Measurements from ENCODE around the gene TRIP6. TPM values are rescaled to one million over a fixed set of nuclear protein-coding genes. Genes with fewer than 3 reads are reported as not detected.

Gene TRIP6
- polyA plus RNA-seq, 4 donors, result 3.4 to 35.7 (median 16.7) TPM

DNA sequence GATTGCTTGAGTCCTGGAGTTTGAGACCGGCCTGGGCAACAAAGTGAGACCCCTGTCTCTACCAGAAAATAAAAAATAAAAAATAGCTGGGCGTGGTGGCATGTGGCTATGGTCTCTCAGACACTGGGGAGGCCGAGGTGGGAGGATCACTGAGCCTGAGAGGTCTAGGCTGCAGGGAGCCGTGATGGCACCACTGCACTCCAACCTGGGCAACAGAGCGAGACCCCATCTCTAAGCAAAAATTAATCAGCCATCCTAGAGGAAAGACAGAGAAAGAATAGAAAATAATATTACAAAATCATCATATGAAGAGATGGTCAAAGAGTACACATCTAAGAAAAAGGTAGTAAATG is 34.9 kb upstream of the TRIP6 start:
- Histone ChIP-seq H3K9me3 (ENCODE audit: control insufficient read depth in 2 of 2, insufficient read depth in 1 of 2, low read depth in 1 of 2, low read length in 1 of 2) (peaks cover 0 to 5% of the 10 kb centered on the region in 2 donors), H3K4me3 (ENCODE audit: low read depth in 1 of 3, low read length in 3 of 3) (no peak overlapping the region), H3K27ac (ENCODE audit: low read depth in 1 of 3, low read length in 2 of 3) (peak overlapping the region in 2 of 3 donors; percentile 20 to 44), H3K27me3 (ENCODE audit: control insufficient read depth in 3 of 3, insufficient read depth in 3 of 3, low read length in 3 of 3) (no peaks in the 10 kb centered on the region), H3K36me3 (ENCODE audit: control insufficient read depth in 3 of 3, insufficient read depth in 2 of 3, low read depth in 1 of 3, low read length in 3 of 3) (peaks cover 0 to 3% (median 0%) of the 10 kb centered on the region in 3 donors), H3K4me1 (ENCODE audit: control insufficient read depth in 3 of 3, insufficient read depth in 2 of 3, low read depth in 1 of 3, low read length in 2 of 3) (peaks cover 0 to 23% (median 0%) of the 10 kb centered on the region in 3 donors)
- FAIRE-seq, result no peak
- DNase-seq, result no peak
- 60 to 72% (median 62%) methylated on average over 5 of the region's 5 CpGs for WGBS, 3 donors

DNA sequence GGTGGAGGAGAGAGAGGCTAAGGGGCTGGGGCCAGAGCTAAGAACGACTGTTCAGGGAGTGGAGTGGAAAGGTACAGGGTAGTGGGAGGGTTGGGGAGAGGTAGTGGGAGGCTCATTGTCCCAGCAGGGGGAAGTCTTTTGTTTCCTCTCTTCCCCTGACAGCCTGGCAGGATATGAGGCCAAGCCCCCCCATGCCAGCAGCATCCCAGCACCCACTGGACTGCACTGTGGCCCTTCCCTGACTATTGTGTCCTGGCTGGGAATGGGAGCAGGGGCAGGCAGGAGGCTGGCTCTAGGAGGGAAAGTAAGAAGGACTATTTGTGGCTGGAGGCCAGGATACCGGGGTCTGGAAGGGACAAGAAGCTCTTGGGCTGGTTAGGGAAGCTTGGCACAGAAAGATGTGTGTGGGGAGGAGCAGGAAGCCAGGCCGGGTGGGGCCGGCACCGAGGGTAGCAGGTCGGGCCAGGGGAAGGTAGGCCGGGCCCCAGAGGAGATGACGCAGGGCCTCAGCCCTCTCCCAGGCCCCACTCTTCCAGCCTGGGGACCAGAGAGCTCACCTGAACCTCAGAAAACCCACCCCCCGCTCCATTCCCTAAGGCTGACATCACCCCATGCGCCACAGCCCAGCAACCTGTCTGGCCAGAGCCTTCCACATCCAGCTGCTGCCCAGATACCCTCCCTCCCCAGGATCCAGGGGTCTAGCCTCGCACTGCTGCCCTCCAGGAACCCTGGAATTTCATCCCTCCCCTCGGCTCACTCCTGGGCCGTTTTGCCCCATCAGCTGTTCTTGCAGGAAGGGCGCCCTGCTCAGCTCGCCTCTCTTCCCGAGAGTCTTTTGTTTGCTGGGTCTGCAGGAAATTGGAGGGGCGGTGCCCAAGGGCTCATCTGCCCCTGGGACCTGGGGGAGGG is 31.0 kb upstream of the TRIP6 start:
- H3K27me3 ChIP-seq (ENCODE audit: control insufficient read depth in 3 of 3, insufficient read depth in 3 of 3, low read length in 3 of 3), result no peaks in the 10 kb centered on the region
- FAIRE-seq, result no peak
- WGBS, 3 donors, result 9 to 40% (median 32%) methylated on average over 12 to 17 of the region's 17 CpGs
- peak; percentile 33 to 90 for DNase-seq
- peaks cover 0 to 3% (median 0%) of the 10 kb centered on the region in 3 donors for H3K36me3 ChIP-seq (ENCODE audit: control insufficient read depth in 3 of 3, insufficient read depth in 2 of 3, low read depth in 1 of 3, low read length in 3 of 3)
- H3K4me1 ChIP-seq (ENCODE audit: control insufficient read depth in 3 of 3, insufficient read depth in 2 of 3, low read depth in 1 of 3, low read length in 2 of 3), result peaks cover 0 to 22% (median 0%) of the 10 kb centered on the region in 3 donors
- peak overlapping the region; percentile 64 to 95 (median 91) for H3K27ac ChIP-seq (ENCODE audit: low read depth in 1 of 3, low read length in 2 of 3)
- H3K9me3 ChIP-seq (ENCODE audit: control insufficient read depth in 2 of 2, insufficient read depth in 1 of 2, low read depth in 1 of 2, low read length in 1 of 2), result peaks cover 0 to 5% of the 10 kb centered on the region in 2 donors
- peak overlapping the region in 2 of 3 donors; percentile 15 to 36 for H3K4me3 ChIP-seq (ENCODE audit: low read depth in 1 of 3, low read length in 3 of 3)

DNA sequence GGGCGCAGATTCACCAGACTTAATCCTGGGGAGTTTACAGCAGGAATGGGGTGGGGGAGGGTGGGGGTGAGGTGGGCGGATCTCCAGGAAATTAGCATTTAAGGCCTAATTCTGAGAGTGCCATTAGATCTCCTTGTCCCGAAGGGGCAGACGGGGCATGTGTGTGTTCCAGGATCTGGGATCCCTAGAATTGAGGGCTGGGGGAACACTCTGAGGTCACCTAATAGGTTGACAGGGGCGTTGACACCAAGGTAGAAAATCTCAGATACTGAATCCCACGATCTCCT is 30.4 kb upstream of the TRIP6 start:
- FAIRE-seq (no peak), DNase-seq (no peak)
- H3K4me1 ChIP-seq (ENCODE audit: control insufficient read depth in 3 of 3, insufficient read depth in 2 of 3, low read depth in 1 of 3, low read length in 2 of 3), result peaks cover 0 to 19% (median 0%) of the 10 kb centered on the region in 3 donors
- peaks cover 0 to 5% of the 10 kb centered on the region in 2 donors for H3K9me3 ChIP-seq (ENCODE audit: control insufficient read depth in 2 of 2, insufficient read depth in 1 of 2, low read depth in 1 of 2, low read length in 1 of 2)
- 28 to 43% (median 29%) methylated on average over 6 of the region's 6 CpGs for WGBS, 3 donors
- H3K27ac ChIP-seq (ENCODE audit: low read depth in 1 of 3, low read length in 2 of 3), result peak overlapping the region in 2 of 3 donors; percentile 91 to 95
- no peaks in the 10 kb centered on the region for H3K27me3 ChIP-seq (ENCODE audit: control insufficient read depth in 3 of 3, insufficient read depth in 3 of 3, low read length in 3 of 3)
- peaks cover 0 to 3% (median 0%) of the 10 kb centered on the region in 3 donors for H3K36me3 ChIP-seq (ENCODE audit: control insufficient read depth in 3 of 3, insufficient read depth in 2 of 3, low read depth in 1 of 3, low read length in 3 of 3)
- H3K4me3 ChIP-seq (ENCODE audit: low read depth in 1 of 3, low read length in 3 of 3), result peak overlapping the region in 2 of 3 donors; percentile 36 to 50

DNA sequence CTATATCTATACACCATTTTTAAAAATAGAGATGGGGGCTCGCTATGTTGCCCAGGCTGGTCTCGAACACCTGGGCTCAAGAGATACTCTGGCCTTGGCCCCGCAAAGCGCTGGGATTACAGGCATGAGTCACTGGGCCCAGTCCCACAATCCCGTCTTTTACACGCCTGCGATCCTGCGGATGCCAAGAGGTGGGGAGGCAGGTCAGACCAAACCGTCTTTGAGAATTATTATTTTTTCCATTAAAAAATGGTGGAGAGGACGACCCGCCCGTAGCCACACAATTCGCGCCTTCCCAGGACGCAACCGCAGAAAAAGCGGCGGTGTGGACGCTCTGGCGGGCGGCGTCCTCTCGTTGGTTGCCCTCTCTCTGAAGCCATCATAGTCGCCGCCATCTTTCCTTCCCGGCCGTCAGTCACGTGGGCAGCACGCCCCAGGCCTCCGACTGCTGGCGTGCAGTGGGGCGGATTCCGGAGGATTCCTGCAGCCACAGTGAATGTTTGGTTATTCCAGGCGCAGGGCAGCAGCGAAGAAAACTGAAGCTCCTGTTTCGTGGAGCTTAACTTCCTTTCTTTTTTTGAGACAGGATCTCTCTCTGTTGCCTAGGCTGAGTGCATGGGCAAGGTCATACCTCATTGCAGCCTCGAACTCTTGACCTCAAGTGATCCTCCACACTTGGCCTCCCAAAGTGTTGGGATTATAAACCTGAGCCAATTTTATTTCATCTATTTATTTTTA is 29.9 kb upstream of the TRIP6 start:
- 2 to 4% (median 3%) methylated on average over 37 of the region's 37 CpGs for WGBS, 3 donors
- Histone ChIP-seq H3K4me3 (ENCODE audit: low read depth in 1 of 3, low read length in 3 of 3) (peak overlapping the region in 2 of 3 donors; percentile 36 to 50), H3K9me3 (ENCODE audit: control insufficient read depth in 2 of 2, insufficient read depth in 1 of 2, low read depth in 1 of 2, low read length in 1 of 2) (peaks cover 0 to under 1% of the 10 kb centered on the region in 2 donors), H3K4me1 (ENCODE audit: control insufficient read depth in 3 of 3, insufficient read depth in 2 of 3, low read depth in 1 of 3, low read length in 2 of 3) (peaks cover 0 to 19% (median 0%) of the 10 kb centered on the region in 3 donors), H3K27me3 (ENCODE audit: control insufficient read depth in 3 of 3, insufficient read depth in 3 of 3, low read length in 3 of 3) (no peaks in the 10 kb centered on the region), H3K36me3 (ENCODE audit: control insufficient read depth in 3 of 3, insufficient read depth in 2 of 3, low read depth in 1 of 3, low read length in 3 of 3) (peaks cover 0 to 3% (median 0%) of the 10 kb centered on the region in 3 donors), H3K27ac (ENCODE audit: low read depth in 1 of 3, low read length in 2 of 3) (peak overlapping the region; percentile 52 to 95 (median 89))
- no peak for FAIRE-seq
- peak; percentile 89 to 96 for DNase-seq

DNA sequence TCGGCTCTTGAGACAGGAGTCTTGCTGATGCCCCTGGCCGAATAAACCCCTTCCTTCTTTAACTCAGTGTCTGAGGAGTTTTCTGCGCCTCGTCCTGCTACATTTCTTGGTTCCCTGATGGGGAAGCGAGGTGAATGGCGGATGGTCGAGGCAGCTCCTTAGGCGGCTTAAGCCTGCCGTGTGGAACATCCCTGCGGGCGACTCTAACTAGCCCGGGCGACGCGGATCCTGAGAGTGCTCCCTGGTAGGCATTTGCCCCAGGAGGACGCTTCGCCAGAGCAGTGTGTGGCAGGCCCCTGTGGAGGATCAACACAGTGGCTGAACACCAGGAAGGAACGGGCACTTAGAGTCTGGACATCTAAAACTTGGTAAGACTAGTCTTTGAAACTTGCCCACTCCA is 27.8 kb upstream of the TRIP6 start:
- Histone ChIP-seq H3K4me1 (ENCODE audit: control insufficient read depth in 3 of 3, insufficient read depth in 2 of 3, low read depth in 1 of 3, low read length in 2 of 3) (peaks cover 0 to 19% (median 0%) of the 10 kb centered on the region in 3 donors), H3K9me3 (ENCODE audit: control insufficient read depth in 2 of 2, insufficient read depth in 1 of 2, low read depth in 1 of 2, low read length in 1 of 2) (no peaks in the 10 kb centered on the region), H3K36me3 (ENCODE audit: control insufficient read depth in 3 of 3, insufficient read depth in 2 of 3, low read depth in 1 of 3, low read length in 3 of 3) (no peaks in the 10 kb centered on the region), H3K27ac (ENCODE audit: low read depth in 1 of 3, low read length in 2 of 3) (no peak overlapping the region), H3K27me3 (ENCODE audit: control insufficient read depth in 3 of 3, insufficient read depth in 3 of 3, low read length in 3 of 3) (no peaks in the 10 kb centered on the region), H3K4me3 (ENCODE audit: low read depth in 1 of 3, low read length in 3 of 3) (no peak overlapping the region)
- DNase-seq (no peak), FAIRE-seq (no peak)
- WGBS, 3 donors, result 96 to 97% (median 96%) methylated on average over 18 of the region's 18 CpGs

DNA sequence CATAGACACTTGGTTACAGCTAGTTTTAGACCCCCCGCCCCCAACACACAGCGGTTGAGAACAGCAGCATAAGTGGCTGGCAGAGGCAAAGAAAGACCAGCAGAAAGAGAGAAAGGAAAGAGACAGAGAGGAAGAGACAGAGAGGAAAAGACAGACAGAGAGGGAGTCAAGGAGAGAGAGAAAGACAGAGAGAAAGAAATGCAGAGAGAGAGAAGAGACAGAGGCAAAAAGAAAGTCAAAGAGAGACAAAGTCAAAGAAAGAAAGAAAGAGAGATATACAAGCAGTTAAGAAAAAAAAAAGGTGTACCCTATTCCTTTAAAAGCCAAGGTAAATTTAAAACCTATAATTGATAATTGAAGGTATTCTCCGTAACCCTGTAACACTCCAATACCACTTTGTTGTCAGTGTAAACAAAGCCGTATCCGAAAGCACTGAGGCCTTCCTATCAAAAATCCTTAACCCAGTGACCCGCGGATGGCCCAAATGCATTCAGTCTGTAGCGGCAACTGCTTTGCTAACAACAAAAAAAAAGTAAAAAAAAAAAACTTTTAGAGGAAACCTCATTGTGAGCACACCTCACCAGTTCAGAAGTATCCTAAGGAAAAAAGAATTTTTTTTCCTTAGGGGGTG is 26.6 kb upstream of the TRIP6 start:
- Histone ChIP-seq H3K9me3 (ENCODE audit: control insufficient read depth in 2 of 2, insufficient read depth in 1 of 2, low read depth in 1 of 2, low read length in 1 of 2) (no peaks in the 10 kb centered on the region), H3K4me1 (ENCODE audit: control insufficient read depth in 3 of 3, insufficient read depth in 2 of 3, low read depth in 1 of 3, low read length in 2 of 3) (peaks cover 0 to 19% (median 0%) of the 10 kb centered on the region in 3 donors), H3K36me3 (ENCODE audit: control insufficient read depth in 3 of 3, insufficient read depth in 2 of 3, low read depth in 1 of 3, low read length in 3 of 3) (no peaks in the 10 kb centered on the region), H3K27me3 (ENCODE audit: control insufficient read depth in 3 of 3, insufficient read depth in 3 of 3, low read length in 3 of 3) (no peaks in the 10 kb centered on the region), H3K4me3 (ENCODE audit: low read depth in 1 of 3, low read length in 3 of 3) (no peak overlapping the region), H3K27ac (ENCODE audit: low read depth in 1 of 3, low read length in 2 of 3) (no peak overlapping the region)
- FAIRE-seq (no peak), DNase-seq (no peak)
- WGBS, 3 donors, result 76 to 85% (median 81%) methylated on average over 8 of the region's 8 CpGs

DNA sequence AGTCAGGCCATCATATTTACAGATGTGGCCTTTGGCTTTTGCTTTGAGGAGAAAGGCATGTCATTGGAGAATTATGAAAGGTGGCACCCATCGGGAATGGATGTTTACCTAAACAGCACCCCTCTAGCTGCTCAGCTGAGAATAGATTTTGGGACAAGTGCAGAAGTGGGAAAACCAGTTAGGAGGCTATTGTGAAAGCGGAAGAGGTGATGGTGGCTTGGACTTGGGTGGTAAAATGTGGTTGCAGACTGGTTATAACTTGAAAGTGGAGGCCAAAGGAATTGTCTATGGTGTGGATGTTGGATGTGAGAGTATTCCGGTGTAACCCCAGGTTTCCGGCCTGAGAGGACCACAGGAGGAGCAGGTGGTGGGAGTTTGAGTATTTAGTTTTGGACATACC is 19.8 kb upstream of the TRIP6 start:
- DNase-seq, result no peak
- no peak for FAIRE-seq
- no peaks in the 10 kb centered on the region for H3K36me3 ChIP-seq (ENCODE audit: control insufficient read depth in 3 of 3, insufficient read depth in 2 of 3, low read depth in 1 of 3, low read length in 3 of 3)
- peaks cover 0 to 6% (median 2%) of the 10 kb centered on the region in 3 donors for H3K4me1 ChIP-seq (ENCODE audit: control insufficient read depth in 3 of 3, insufficient read depth in 2 of 3, low read depth in 1 of 3, low read length in 2 of 3)
- no peaks in the 10 kb centered on the region for H3K27me3 ChIP-seq (ENCODE audit: control insufficient read depth in 3 of 3, insufficient read depth in 3 of 3, low read length in 3 of 3)
- H3K4me3 ChIP-seq (ENCODE audit: low read depth in 1 of 3, low read length in 3 of 3), result no peak overlapping the region
- no peak overlapping the region for H3K27ac ChIP-seq (ENCODE audit: low read depth in 1 of 3, low read length in 2 of 3)
- H3K9me3 ChIP-seq (ENCODE audit: control insufficient read depth in 2 of 2, insufficient read depth in 1 of 2, low read depth in 1 of 2, low read length in 1 of 2), result no peaks in the 10 kb centered on the region
- WGBS, 3 donors, result 95 to 97% (median 97%) methylated on average over 4 of the region's 4 CpGs
